HFF-Myc (cell line): Measurements from ENCODE around the gene ANXA7.

ENCODE experiments used
- DNase-seq: peaks from one replicate; pipeline ENCODE4 v3.0.0-alpha.2; 2011; ENCODE audit warnings: low read depth; ENCODE audit errors: extremely low read depth
- H3K4me3 ChIP-seq: replicated peaks from 2 replicates; pipeline ENCODE4 v1.5.1; 2011; ENCODE audit warnings: low read depth, mild to moderate bottlenecking, control low read depth, low read length
- CTCF ChIP-seq: IDR thresholded peaks from 2 replicates; pipeline ENCODE4 v1.5.1; 2012; ENCODE audit warnings: mild to moderate bottlenecking, low read depth, low read length, control low read depth; ENCODE audit errors: missing control alignments

ANXA7 gene

GRCh38 chr10:73408978-73409521 is 4.8 kb downstream of the ANXA7 start:
- no peak overlapping the region for H3K4me3 ChIP-seq
- no peak for TF ChIP-seq CTCF
- no peak for DNase-seq

- H3K4me3 ChIP-seq, result no peak overlapping the region
- DNase-seq, result no peak
- no peak for TF ChIP-seq CTCF
Observed at GRCh38 chr10:73408061-73408460, 5.8 kb downstream of the ANXA7 start.

GRCh38 chr10:73407495-73407894 is 6.4 kb downstream of the ANXA7 start:
- no peak overlapping the region for H3K4me3 ChIP-seq
- DNase-seq, result no peak
- no peak for TF ChIP-seq CTCF

GRCh38 chr10:73406846-73407245 is 7.0 kb downstream of the ANXA7 start:
- DNase-seq, result no peak

GRCh38 chr10:73405556-73405955 is 8.3 kb downstream of the ANXA7 start:
- DNase-seq, result no peak

More at GRCh38 chr10:73406846-73407245, 7.0 kb downstream of the ANXA7 start:
- no peak for TF ChIP-seq CTCF
- H3K4me3 ChIP-seq, result no peak overlapping the region

GRCh38 chr10:73404690-73405089 is 9.2 kb downstream of the ANXA7 start:
- TF ChIP-seq CTCF, result no peak
- DNase-seq, result no peak
- no peak overlapping the region for H3K4me3 ChIP-seq

More at GRCh38 chr10:73405556-73405955, 8.3 kb downstream of the ANXA7 start:
- TF ChIP-seq CTCF, result no peak
- H3K4me3 ChIP-seq, result no peak overlapping the region

- no peak for TF ChIP-seq CTCF
- no peak for DNase-seq
- no peak overlapping the region for H3K4me3 ChIP-seq
Observed at GRCh38 chr10:73401636-73402035, 12.2 kb downstream of the ANXA7 start.
